Stimulated activated naive CD8-positive, alpha-beta T cell treated with anti-CD3 and anti-CD28 coated beads, Interleukin-15, Interleukin-2, amounts not matched to agents 100 ng/mL and 50 ng/mL, for 24 hours (primary cell): ENCODE measurements around the gene SLC15A5.

ENCODE experiments used
- H3K27ac Mint-ChIP-seq: one replicate; pipeline ENCODE4 v1.8.0; 2021; ENCODE audit warnings: mild to moderate bottlenecking, mixed read lengths
- H3K27me3 Mint-ChIP-seq: one replicate; pipeline ENCODE4 v1.8.0; 2021; ENCODE audit warnings: mixed read lengths
- H3K36me3 Mint-ChIP-seq: one replicate; pipeline ENCODE4 v1.8.0; 2021; ENCODE audit warnings: low read depth, mixed read lengths
- H3K4me1 Mint-ChIP-seq: one replicate; pipeline ENCODE4 v1.8.0; 2021; ENCODE audit warnings: low read depth, mixed read lengths
- H3K4me3 Mint-ChIP-seq: one replicate; pipeline ENCODE4 v1.8.0; 2021; ENCODE audit warnings: mild to moderate bottlenecking, mixed read lengths
- H3K9me3 Mint-ChIP-seq: one replicate; pipeline ENCODE4 v1.8.0; 2021; ENCODE audit warnings: mixed read lengths

The SLC15A5 gene

DNA sequence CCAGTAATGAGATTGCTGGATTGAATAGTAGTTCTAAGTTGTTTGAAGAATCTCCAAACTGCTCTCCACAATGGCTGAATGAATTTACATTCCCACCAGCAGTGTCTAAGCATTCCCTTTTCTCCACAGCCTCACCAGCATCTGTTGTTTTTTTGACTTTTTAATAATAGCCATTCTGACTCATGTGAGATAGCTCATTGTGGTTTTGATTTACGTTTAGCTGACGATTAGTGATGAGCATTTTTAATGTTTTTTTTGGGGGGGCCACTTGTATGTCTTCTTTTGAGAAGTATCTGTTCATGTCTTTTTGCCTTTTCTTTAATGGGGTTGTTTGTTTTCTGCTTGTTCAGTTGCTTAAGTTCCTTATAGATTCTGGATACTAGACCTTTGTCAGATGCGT is 8.1 kb upstream of the SLC15A5 start:
- Mint-ChIP-seq H3K36me3 (no peaks in the 10 kb centered on the region), H3K27ac (no peak overlapping the region), H3K9me3 (peaks cover 15% of the 10 kb centered on the region), H3K27me3 (no peaks in the 10 kb centered on the region), H3K4me3 (no peak overlapping the region), H3K4me1 (no peaks in the 10 kb centered on the region)

DNA sequence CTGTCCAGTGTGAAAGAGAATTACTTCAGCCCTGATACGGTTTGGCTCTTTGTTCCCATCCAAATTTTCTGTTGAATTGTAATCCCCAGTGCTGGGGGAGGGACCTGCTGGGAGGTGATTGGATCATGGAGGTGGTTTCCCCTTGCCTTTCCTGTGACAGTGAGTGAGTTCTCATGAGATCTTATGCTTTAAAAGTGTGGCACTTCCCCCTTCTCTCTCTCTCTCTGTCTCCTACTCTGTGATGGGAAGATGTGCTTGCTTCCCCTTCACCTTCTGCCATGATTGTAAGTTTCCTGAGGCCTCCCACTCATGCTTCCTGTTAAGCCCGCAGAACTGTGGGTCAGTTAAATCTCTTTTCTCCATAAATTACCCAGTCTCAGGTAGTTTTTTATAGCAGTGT is 5.5 kb upstream of the SLC15A5 start:
- no peaks in the 10 kb centered on the region for H3K36me3 Mint-ChIP-seq
- no peaks in the 10 kb centered on the region for H3K4me1 Mint-ChIP-seq
- H3K27me3 Mint-ChIP-seq, result no peaks in the 10 kb centered on the region
- no peak overlapping the region for H3K27ac Mint-ChIP-seq
- H3K9me3 Mint-ChIP-seq, result peaks cover 16% of the 10 kb centered on the region
- H3K4me3 Mint-ChIP-seq, result no peak overlapping the region

DNA sequence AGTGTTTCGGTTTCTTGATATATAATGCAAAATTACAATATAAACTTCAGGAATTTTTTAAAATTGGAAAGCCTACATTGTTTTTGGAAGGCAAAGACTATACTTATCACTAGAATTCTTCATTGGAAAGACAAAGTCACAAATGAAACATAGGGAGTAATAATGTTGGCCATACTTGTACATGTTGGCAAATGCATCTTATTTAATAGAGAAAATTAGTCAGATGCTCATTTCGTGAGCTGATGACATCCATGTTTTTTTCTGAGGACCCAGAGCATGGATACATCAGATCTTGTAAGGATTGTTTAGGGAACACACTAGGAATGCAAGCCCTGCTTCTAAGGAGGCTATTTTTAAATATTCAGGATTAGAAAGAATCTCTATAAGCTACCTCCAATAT is 4.6 kb upstream of the SLC15A5 start:
- Mint-ChIP-seq H3K4me1 (no peaks in the 10 kb centered on the region), H3K27ac (no peak overlapping the region), H3K36me3 (no peaks in the 10 kb centered on the region), H3K27me3 (no peaks in the 10 kb centered on the region), H3K4me3 (no peak overlapping the region), H3K9me3 (peaks cover 12% of the 10 kb centered on the region)

DNA sequence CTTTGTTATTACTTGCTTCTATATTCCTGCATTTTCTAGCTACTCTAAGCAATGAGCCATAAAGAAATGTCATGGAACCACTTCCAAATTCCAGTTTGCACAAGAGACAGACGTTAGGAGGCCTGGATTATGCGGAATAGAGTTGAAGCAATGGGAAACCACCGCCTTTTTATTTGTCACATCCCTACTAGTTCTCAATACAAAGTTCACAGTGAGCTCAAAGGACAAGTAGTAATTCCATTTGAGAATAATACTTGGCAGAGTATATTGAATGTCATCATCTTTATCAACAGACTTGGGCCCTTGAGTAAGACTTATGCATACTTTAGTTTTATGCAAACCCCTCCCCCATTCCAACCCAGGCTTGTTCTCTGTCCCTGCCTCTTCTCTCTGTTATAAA is 3.7 kb upstream of the SLC15A5 start:
- Mint-ChIP-seq H3K27me3 (no peaks in the 10 kb centered on the region), H3K9me3 (peaks cover 12% of the 10 kb centered on the region), H3K36me3 (no peaks in the 10 kb centered on the region), H3K4me1 (no peaks in the 10 kb centered on the region), H3K27ac (no peak overlapping the region), H3K4me3 (no peak overlapping the region)

DNA sequence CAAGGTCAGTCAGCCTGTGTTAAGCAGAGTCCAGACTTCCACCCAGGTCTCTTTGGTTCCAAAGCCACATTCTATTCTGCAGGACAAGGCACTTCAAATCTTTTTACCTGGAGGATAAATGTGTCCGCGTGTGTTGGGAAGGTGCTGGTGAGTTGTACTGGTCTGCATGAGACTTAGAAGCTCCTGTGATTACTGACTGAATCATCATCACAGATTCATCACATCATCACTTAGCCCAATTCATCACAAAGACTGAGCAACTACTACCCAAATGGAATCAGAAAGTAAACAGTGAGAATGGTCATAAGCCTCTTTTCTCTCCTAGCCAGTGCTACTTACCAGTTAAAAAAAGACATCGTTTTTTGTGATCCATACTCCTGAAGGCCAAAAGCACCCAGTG is 5.3 kb downstream of the SLC15A5 start:
- no peak overlapping the region for H3K27ac Mint-ChIP-seq
- no peaks in the 10 kb centered on the region for H3K36me3 Mint-ChIP-seq
- no peaks in the 10 kb centered on the region for H3K9me3 Mint-ChIP-seq
- no peak overlapping the region for H3K4me3 Mint-ChIP-seq
- no peaks in the 10 kb centered on the region for H3K4me1 Mint-ChIP-seq
- no peaks in the 10 kb centered on the region for H3K27me3 Mint-ChIP-seq

DNA sequence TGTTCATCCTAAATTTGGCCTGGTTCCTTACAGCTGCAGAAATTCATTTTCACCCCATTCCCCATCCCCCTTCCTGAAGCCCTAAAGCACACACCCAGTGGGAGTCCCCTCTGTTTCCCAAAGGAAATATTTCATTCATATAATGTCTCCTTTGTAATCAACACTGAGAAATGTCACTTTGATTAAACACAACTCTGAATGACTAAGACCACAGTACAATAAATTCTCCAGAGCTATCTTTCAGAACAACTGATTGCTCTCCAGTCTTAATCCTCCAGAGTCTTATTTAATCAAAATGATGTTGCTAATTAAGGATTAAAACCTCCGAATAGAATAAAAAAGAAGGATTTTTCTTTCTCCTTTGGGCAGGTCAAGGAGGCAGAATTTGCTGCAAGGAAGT is 6.4 kb downstream of the SLC15A5 start:
- Mint-ChIP-seq H3K9me3 (no peaks in the 10 kb centered on the region), H3K36me3 (no peaks in the 10 kb centered on the region), H3K27ac (no peak overlapping the region), H3K4me1 (no peaks in the 10 kb centered on the region), H3K4me3 (no peak overlapping the region), H3K27me3 (no peaks in the 10 kb centered on the region)

DNA sequence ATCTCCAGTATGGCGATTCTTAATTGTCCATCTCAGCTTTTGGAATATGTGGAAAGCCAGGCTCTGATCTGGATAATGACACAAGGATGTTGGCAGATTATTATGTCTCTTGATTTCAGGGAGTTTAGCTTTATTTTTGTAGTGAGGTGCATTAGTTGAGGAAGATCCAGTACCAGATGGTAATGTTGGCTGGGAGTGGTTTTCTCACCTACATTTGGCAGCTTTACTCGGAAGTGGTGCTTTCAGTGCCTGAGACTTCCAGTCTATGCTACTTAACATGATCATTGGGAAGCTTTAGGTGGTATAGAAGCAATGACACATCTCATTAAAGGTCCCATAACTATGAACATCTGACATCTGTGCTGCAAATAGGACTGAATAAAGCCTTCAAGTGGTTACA is 7.5 kb downstream of the SLC15A5 start:
- Mint-ChIP-seq H3K27me3 (no peaks in the 10 kb centered on the region), H3K4me3 (no peak overlapping the region), H3K9me3 (peaks cover 2% of the 10 kb centered on the region), H3K27ac (no peak overlapping the region), H3K36me3 (no peaks in the 10 kb centered on the region), H3K4me1 (no peaks in the 10 kb centered on the region)

DNA sequence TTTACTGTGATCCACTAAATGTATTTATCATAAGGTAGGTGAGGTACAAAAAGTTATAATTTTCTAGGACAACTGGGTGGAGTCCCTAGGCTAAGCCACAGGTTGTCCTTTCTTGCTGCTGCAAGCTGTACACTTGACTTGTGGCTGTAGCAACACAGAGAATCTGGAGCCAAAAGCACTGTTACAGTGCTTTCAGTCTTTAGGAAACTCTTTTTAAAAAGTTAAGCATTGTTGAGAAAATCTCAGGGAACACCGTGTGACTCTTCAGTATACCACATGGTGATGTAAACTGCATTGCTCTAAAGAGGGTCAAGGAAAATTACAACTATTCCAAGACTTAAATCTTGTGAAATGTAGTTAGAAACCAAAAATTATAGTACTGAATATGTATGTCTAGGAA is 11.4 kb downstream of the SLC15A5 start:
- H3K4me1 Mint-ChIP-seq, result no peaks in the 10 kb centered on the region
- no peak overlapping the region for H3K4me3 Mint-ChIP-seq
- H3K36me3 Mint-ChIP-seq, result no peaks in the 10 kb centered on the region
- H3K9me3 Mint-ChIP-seq, result peaks cover 12% of the 10 kb centered on the region
- no peak overlapping the region for H3K27ac Mint-ChIP-seq
- H3K27me3 Mint-ChIP-seq, result no peaks in the 10 kb centered on the region

DNA sequence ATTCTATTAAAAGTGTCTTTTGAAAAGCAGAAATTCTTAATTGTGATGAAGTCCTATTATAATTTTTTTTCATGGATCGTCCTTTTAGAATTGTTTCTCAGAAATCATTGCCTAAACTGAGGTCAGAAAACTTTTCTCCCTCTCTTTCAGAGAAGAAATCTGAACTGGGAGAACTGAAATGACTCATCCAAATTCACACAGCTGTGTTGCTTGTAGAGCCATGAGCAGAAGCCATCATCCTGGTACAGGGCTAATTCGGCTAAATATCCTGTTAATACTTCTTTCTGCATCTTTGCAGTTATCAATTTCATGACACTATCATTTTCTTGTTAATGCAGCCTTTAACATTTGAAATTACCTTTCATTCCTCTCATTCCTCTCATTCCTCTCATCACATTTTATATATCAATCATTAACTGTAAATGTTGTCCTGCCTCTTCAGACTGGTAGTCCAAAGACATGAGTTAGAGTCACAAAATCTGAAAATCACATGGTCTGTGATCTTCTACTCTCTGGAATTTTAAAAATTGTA is 15.5 kb downstream of the SLC15A5 start:
- H3K36me3 Mint-ChIP-seq, result no peaks in the 10 kb centered on the region
- no peaks in the 10 kb centered on the region for H3K4me1 Mint-ChIP-seq
- H3K4me3 Mint-ChIP-seq, result no peak overlapping the region
- peaks cover 12% of the 10 kb centered on the region for H3K9me3 Mint-ChIP-seq
- H3K27ac Mint-ChIP-seq, result no peak overlapping the region
- H3K27me3 Mint-ChIP-seq, result no peaks in the 10 kb centered on the region

DNA sequence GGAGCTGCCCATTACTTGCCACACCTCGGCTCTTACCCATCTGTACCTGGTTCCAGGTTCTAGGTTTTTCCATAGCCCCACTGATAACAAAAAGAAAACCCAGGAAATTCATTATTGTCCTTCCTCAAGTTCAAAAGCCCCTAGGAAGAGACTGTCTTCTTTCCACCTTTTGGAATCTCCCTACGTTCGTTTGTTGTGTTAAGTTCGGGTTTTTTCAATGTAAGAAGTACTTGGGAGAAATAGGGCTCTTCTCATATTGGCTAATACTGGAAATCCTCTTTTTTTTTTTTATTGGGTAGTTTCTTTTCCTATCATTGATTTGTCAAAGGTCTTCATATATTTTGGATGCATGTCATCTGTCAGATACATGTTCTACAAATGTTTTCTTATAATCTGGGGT is 17.3 kb downstream of the SLC15A5 start:
- no peaks in the 10 kb centered on the region for H3K4me1 Mint-ChIP-seq
- H3K36me3 Mint-ChIP-seq, result no peaks in the 10 kb centered on the region
- no peaks in the 10 kb centered on the region for H3K27me3 Mint-ChIP-seq

DNA sequence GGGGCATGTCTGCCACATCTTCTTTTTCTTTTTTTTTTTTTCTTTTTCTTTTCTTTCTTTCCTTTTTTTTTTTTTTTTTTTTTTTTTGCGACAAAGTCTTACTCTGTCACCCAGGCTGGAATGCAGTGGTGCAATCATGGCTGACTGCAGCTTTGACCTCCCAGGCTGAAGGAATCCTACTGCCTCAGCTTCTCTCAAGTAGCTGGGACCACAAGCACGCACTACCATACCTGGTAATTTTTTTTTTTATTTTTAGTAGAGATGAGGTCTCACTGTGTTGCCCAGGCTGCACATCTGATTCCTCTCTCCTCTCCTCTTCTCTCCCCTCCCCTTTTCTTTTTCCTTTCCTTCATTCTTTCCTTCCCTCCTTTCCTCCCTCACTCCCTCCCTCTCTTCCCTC is 18.5 kb downstream of the SLC15A5 start:
- no peaks in the 10 kb centered on the region for H3K4me1 Mint-ChIP-seq

More for the DNA sequence above, 17.3 kb downstream of the SLC15A5 start:
- no peak overlapping the region for H3K4me3 Mint-ChIP-seq
- H3K27ac Mint-ChIP-seq, result no peak overlapping the region
- H3K9me3 Mint-ChIP-seq, result peaks cover 12% of the 10 kb centered on the region

DNA sequence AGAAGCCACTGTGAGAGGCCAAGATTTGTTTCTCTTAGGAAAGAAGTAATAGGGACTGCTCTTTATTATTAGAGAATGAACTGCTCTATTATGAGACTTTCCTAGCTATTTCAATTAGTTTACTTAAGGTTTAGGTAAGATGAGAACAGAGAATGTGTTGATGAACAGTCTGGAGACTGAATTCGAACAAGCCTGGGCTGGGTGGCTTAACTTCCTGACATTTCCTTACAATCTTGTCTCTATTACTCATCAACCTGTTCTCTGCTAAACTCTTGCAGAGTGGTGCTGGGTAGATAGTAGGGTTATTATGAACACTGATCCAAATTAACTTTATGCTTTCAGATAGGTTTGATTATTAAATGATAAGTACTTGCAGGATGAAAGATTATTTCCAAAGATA is 31.2 kb downstream of the SLC15A5 start:
- no peaks in the 10 kb centered on the region for H3K27me3 Mint-ChIP-seq
- no peak overlapping the region for H3K27ac Mint-ChIP-seq
- H3K4me3 Mint-ChIP-seq, result no peak overlapping the region
- H3K9me3 Mint-ChIP-seq, result peaks cover 5% of the 10 kb centered on the region
- H3K4me1 Mint-ChIP-seq, result no peaks in the 10 kb centered on the region
- H3K36me3 Mint-ChIP-seq, result no peaks in the 10 kb centered on the region

More for the DNA sequence above, 18.5 kb downstream of the SLC15A5 start:
- Mint-ChIP-seq H3K27ac (no peak overlapping the region), H3K9me3 (peaks cover 11% of the 10 kb centered on the region), H3K27me3 (no peaks in the 10 kb centered on the region), H3K36me3 (no peaks in the 10 kb centered on the region), H3K4me3 (no peak overlapping the region)

DNA sequence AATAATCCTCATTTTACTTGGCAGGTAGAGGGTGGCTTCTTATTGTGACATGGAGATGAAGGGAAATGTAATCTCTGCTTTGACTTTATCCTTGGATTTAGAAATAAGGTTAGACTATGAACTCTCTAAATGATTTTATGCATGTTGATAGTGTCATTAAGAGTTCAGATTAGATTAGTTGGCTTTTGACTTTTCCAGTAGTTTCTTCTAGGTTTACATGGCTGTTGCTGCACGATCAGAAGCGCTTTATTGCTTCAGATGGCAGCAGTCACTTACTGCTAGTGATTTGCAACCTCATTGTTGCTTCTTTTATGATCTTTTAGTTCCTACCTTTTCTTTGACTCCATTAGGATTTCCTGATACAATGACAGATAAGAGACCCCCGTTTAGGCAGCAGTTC is 32.3 kb downstream of the SLC15A5 start:
- H3K4me1 Mint-ChIP-seq, result no peaks in the 10 kb centered on the region
- H3K4me3 Mint-ChIP-seq, result no peak overlapping the region
- H3K27ac Mint-ChIP-seq, result no peak overlapping the region
- H3K36me3 Mint-ChIP-seq, result no peaks in the 10 kb centered on the region
- H3K9me3 Mint-ChIP-seq, result peaks cover 4% of the 10 kb centered on the region
- H3K27me3 Mint-ChIP-seq, result no peaks in the 10 kb centered on the region

DNA sequence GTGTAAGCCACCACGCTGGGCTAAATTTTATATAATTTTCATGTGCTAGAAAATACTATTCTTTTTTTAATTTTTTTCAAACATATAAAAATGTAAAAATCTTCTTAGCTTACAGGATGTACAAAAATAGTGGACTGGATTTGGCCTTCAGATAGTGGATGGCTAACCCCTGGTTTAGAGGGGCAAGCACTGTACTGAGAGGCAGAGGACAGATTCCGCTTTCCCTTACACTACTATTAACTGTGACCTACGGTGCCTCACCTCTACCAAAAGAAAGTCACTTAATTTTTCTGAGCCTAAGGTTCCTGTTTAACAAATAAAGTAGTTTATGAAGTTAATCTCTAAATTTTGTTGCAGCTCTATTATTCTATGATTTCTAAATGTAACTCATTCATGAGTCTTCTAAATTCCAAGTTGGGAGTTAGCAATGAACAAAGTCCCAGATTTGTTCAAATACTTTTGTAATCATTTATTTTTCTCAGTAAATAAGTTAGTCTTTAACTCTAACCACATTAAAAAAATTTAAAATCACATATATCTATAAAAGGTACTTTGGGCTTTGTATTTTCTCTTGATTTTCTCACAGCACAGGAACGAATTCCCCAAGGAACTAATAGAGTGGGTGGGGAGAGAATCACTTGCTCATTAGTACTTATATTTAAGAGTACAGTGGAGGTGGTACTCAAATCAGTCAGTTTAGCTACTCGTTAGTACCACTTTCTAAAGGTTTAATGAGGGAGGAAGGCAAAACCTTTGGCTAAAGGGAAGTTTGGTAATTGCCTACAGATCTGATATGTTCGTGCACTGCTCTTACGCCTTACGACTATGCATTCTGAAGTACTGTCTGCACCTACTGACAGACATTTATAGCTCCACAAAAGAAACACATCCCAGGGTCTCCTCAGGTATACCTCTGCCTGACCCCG is 33.7 kb downstream of the SLC15A5 start:
- no peak overlapping the region for H3K4me3 Mint-ChIP-seq
- H3K4me1 Mint-ChIP-seq, result no peaks in the 10 kb centered on the region
- H3K9me3 Mint-ChIP-seq, result peaks cover 4% of the 10 kb centered on the region
- no peaks in the 10 kb centered on the region for H3K27me3 Mint-ChIP-seq
- no peaks in the 10 kb centered on the region for H3K36me3 Mint-ChIP-seq
- no peak overlapping the region for H3K27ac Mint-ChIP-seq

DNA sequence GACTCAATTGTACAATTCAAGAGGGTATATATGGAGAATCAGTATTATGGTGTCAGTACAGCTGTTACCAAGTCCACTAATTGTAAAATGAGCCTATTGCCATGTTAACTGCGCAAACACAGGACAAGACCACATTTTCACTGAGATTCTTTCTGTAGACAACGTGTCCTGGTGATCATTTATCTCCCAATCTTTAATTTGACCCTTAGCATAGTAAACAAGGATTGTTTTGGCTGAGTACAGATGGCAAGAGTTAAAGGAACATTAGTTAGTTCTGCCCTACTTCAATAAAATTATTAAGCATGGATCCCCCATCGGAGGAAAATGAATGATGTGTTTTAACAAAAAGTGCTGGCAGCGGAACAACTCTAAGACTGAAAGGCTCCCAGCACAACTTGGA is 36.1 kb downstream of the SLC15A5 start:
- no peak overlapping the region for H3K4me3 Mint-ChIP-seq
- H3K27ac Mint-ChIP-seq, result no peak overlapping the region
- H3K9me3 Mint-ChIP-seq, result peaks cover 4% of the 10 kb centered on the region
- no peaks in the 10 kb centered on the region for H3K36me3 Mint-ChIP-seq
- no peaks in the 10 kb centered on the region for H3K4me1 Mint-ChIP-seq
- no peaks in the 10 kb centered on the region for H3K27me3 Mint-ChIP-seq

DNA sequence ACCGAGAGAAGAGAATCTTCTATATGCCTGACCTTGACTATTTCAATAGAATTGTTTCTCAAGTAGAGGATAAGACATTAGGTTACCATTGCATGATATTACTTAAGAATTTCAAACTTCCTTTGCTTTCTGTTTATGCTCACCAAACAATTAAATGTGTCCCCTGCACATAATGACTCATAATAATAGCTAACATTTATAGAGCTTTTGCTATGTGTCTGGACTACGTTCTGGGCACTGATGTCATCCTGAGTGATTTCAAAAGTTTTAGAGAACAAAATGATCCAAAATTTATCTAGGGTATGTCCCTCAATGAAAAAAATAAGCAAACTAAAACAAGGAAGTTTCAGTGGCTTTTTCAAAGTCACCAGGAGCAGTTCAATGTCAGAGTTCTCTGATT is 38.8 kb downstream of the SLC15A5 start:
- Mint-ChIP-seq H3K9me3 (peaks cover 4% of the 10 kb centered on the region), H3K27me3 (no peaks in the 10 kb centered on the region), H3K27ac (no peak overlapping the region), H3K4me3 (no peak overlapping the region), H3K36me3 (no peaks in the 10 kb centered on the region), H3K4me1 (no peaks in the 10 kb centered on the region)
